IMR-90 (cell line): Measurements from ENCODE around the gene CCDC120. TPM values are rescaled to one million over a fixed set of nuclear protein-coding genes. Genes with fewer than 3 reads are reported as not detected.

Experiments used
- ATAC-seq: fragments of 200-7000 bp; cut with Tn5 transposase; 2 replicates; pipeline ENCODE4 v1.9.1; 2020; ENCODE audit warnings: low read depth, mild to moderate bottlenecking, moderate library complexity
- BruUV-seq: library from RNA; stranded (reverse); fragments of 400-500 nt; replicated peaks from 2 replicates; lab custom pipeline; 2021; lab: Mats Ljungman, UMichigan
- CTCF ChIA-PET: fragments of 300-600 bp; formaldehyde crosslinking; extraction: SDS; loops from one replicate; lab custom pipeline; 2021; ENCODE audit warnings: antibody characterized with exemption; lab: Yijun Ruan, JAX
- POLR2A ChIA-PET: fragments of 300-600 bp; sonication (Branson Sonifier 250); formaldehyde crosslinking; loops from one replicate; lab custom pipeline; 2022; ENCODE audit warnings: antibody characterized with exemption; ENCODE audit not compliant: unreplicated experiment; lab: Charles Lee
- DNase-seq: peaks from one replicate; pipeline ENCODE4 v3.0.0; 2013
- H2AFZ ChIP-seq: replicated peaks from 2 replicates; pipeline ENCODE3; 2013; ENCODE audit warnings: low read length, mild to moderate bottlenecking; ENCODE audit not compliant: poor library complexity
- H2AK5ac ChIP-seq: 2 replicates; pipeline ENCODE4 v1.6.1; 2013; ENCODE audit warnings: low read depth, low read length, inconsistent platforms
- H2AK9ac ChIP-seq: replicated peaks from 2 replicates; pipeline ENCODE3; 2013; ENCODE audit warnings: mild to moderate bottlenecking, low read depth, low read length, moderate library complexity; ENCODE audit not compliant: poor library complexity
- H2BK120ac ChIP-seq: 2 replicates; pipeline ENCODE4 v1.6.1; 2013; ENCODE audit warnings: low read depth, low read length, inconsistent platforms
- H2BK15ac ChIP-seq: 3 replicates; pipeline ENCODE4 v1.6.1; 2013; ENCODE audit warnings: low read depth, low read length, inconsistent platforms
- H2BK20ac ChIP-seq: 2 replicates; pipeline ENCODE4 v1.6.1; 2013; ENCODE audit warnings: low read depth, mild to moderate bottlenecking, inconsistent platforms, low read length, moderate library complexity
- H2BK5ac ChIP-seq: 2 replicates; pipeline ENCODE4 v1.6.1; 2013; ENCODE audit warnings: mild to moderate bottlenecking, low read depth, low read length, inconsistent platforms; ENCODE audit not compliant: poor library complexity, severe bottlenecking
- H3K14ac ChIP-seq: replicated peaks from 2 replicates; pipeline ENCODE4 v1.6.1; 2013; ENCODE audit warnings: low read depth, low read length, inconsistent platforms
- H3K18ac ChIP-seq: 2 replicates; pipeline ENCODE4 v1.6.1; 2013; ENCODE audit warnings: low read depth, low read length, control low read depth
- H3K23ac ChIP-seq: 2 replicates; pipeline ENCODE4 v1.6.1; 2013; ENCODE audit warnings: low read depth, low read length, inconsistent platforms
- H3K27ac ChIP-seq: 2 replicates; pipeline ENCODE4 v1.5.1; 2013; ENCODE audit warnings: mild to moderate bottlenecking, control low read depth, low read length; ENCODE audit not compliant: insufficient read depth
- H3K27me3 ChIP-seq: 2 replicates; pipeline ENCODE4 v1.6.1; 2013; ENCODE audit warnings: low read length; ENCODE audit not compliant: control insufficient read depth, insufficient read depth
- H3K36me3 ChIP-seq: 2 replicates; pipeline ENCODE4 v1.6.1; 2013; ENCODE audit warnings: low read length, mixed read lengths; ENCODE audit not compliant: control insufficient read depth, insufficient read depth
- H3K4ac ChIP-seq: 2 replicates; pipeline ENCODE4 v1.6.1; 2013; ENCODE audit warnings: low read depth, low read length, inconsistent platforms
- H3K4me1 ChIP-seq: 2 replicates; pipeline ENCODE4 v1.6.1; 2013; ENCODE audit warnings: low read length, mixed read lengths; ENCODE audit not compliant: control insufficient read depth, insufficient read depth
- H3K4me2 ChIP-seq: 2 replicates; pipeline ENCODE4 v1.6.1; 2013; ENCODE audit warnings: low read depth, mild to moderate bottlenecking, control low read depth, low read length, moderate library complexity
- H3K4me3 ChIP-seq: 2 replicates; pipeline ENCODE4 v1.5.1; 2013; ENCODE audit warnings: low read depth, mild to moderate bottlenecking, control low read depth, low read length, moderate library complexity; ENCODE audit not compliant: insufficient read depth
- H3K56ac ChIP-seq: 2 replicates; pipeline ENCODE4 v1.6.1; 2013; ENCODE audit warnings: low read length, inconsistent platforms; ENCODE audit not compliant: insufficient read depth; ENCODE audit errors: extremely low read depth
- H3K79me1 ChIP-seq, 2 experiments: 2 replicates each; pipeline ENCODE4 v1.6.1; 2013; ENCODE audit warnings: low read length in 2 of 2, inconsistent platforms in 1 of 2, low read depth in 1 of 2
- H3K9ac ChIP-seq: 2 replicates; pipeline ENCODE4 v1.6.1; 2013; ENCODE audit warnings: low read depth, low read length, control low read depth
- H3K9me1 ChIP-seq: 2 replicates; pipeline ENCODE4 v1.6.1; 2013; ENCODE audit warnings: low read length, inconsistent platforms; ENCODE audit not compliant: insufficient read depth
- H3K9me3 ChIP-seq: 2 replicates; pipeline ENCODE4 v1.6.1; 2013; ENCODE audit warnings: low read length; ENCODE audit not compliant: control insufficient read depth, insufficient read depth
- H4K20me1 ChIP-seq: 2 replicates; pipeline ENCODE4 v1.6.1; 2013; ENCODE audit warnings: low read length, inconsistent platforms; ENCODE audit not compliant: insufficient read depth
- H4K5ac ChIP-seq: 2 replicates; pipeline ENCODE4 v1.6.1; 2013; ENCODE audit warnings: mild to moderate bottlenecking, low read depth, low read length, control low read depth
- H4K8ac ChIP-seq, 2 experiments: 2 replicates each; pipeline ENCODE4 v1.6.1; 2013; ENCODE audit warnings: low read depth in 2 of 2, low read length in 2 of 2, control low read depth in 1 of 2, inconsistent platforms in 1 of 2
- H4K91ac ChIP-seq: 2 replicates; pipeline ENCODE4 v1.6.1; 2013; ENCODE audit warnings: low read depth, low read length, inconsistent platforms; ENCODE audit not compliant: insufficient read depth
- BHLHE40 ChIP-seq: fragments of 150-350 bp; IDR thresholded peaks from 2 replicates; pipeline ENCODE4 v1.6.1; 2016; ENCODE audit warnings: mild to moderate bottlenecking, low read depth, low read length
- CEBPB ChIP-seq: IDR thresholded peaks from 2 replicates; pipeline ENCODE4 v1.6.1; 2012; ENCODE audit warnings: low read depth, low read length, improper control_type of control experiment
- CHD1 ChIP-seq: IDR thresholded peaks from 2 replicates; pipeline ENCODE4 v1.6.1; 2012; ENCODE audit warnings: low read depth, low read length, improper control_type of control experiment
- CTCF ChIP-seq: conservative IDR thresholded peaks from 2 replicates; pipeline ENCODE4 v1.5.1; 2012; ENCODE audit warnings: mild to moderate bottlenecking, low read depth, low read length, improper control_type of control experiment
- FOS ChIP-seq: fragments of 150-350 bp; IDR thresholded peaks from 2 replicates; pipeline ENCODE4 v1.6.1; 2016; ENCODE audit warnings: low read depth, low read length
- MAFK ChIP-seq: IDR thresholded peaks from 2 replicates; pipeline ENCODE4 v1.6.1; 2012; ENCODE audit warnings: low read depth, low read length, improper control_type of control experiment
- MAZ ChIP-seq: IDR thresholded peaks from 2 replicates; pipeline ENCODE4 v1.6.1; 2012; ENCODE audit warnings: low read depth, mild to moderate bottlenecking, low read length, improper control_type of control experiment, moderate library complexity, borderline replicate concordance
- MXI1 ChIP-seq: IDR thresholded peaks from 2 replicates; pipeline ENCODE4 v1.6.1; 2012; ENCODE audit warnings: low read depth, mild to moderate bottlenecking, low read length, moderate library complexity, borderline replicate concordance
- NFE2L2 ChIP-seq: fragments of 150-350 bp; IDR thresholded peaks from 2 replicates; pipeline ENCODE4 v1.6.1; 2016; ENCODE audit warnings: low read depth, mild to moderate bottlenecking, low read length
- POLR2A ChIP-seq: IDR thresholded peaks from 2 replicates; pipeline ENCODE4 v1.6.1; 2012; ENCODE audit warnings: mild to moderate bottlenecking, low read depth, low read length
- RAD21 ChIP-seq: IDR thresholded peaks from 2 replicates; pipeline ENCODE4 v1.6.1; 2012; ENCODE audit warnings: low read length, improper control_type of control experiment
- RCOR1 ChIP-seq: IDR thresholded peaks from 2 replicates; pipeline ENCODE4 v1.6.1; 2012; ENCODE audit warnings: mild to moderate bottlenecking, low read length, improper control_type of control experiment; ENCODE audit not compliant: insufficient replicate concordance
- RFX5 ChIP-seq: IDR thresholded peaks from 2 replicates; pipeline ENCODE4 v1.8.0; 2012; ENCODE audit warnings: low read depth, mild to moderate bottlenecking, low read length, moderate library complexity
- WGBS, 2 experiments: methylation state at CpG; one replicate each; pipeline versions ENCODE4 v1.1.5 to v1.1.7; 2013; ENCODE audit warnings: missing lambda C conversion rate in 2 of 2; ENCODE audit not compliant: insufficient read length in 1 of 2; ENCODE audit errors: extremely low coverage in 2 of 2; 5-methylcytosine and 5-hydroxymethylcytosine counted together
- dilution Hi-C: fragments of 300-500 bp; cut with HindIII; formaldehyde crosslinking; loops from one replicate; pipeline ENCODE4 v1.14.3; 2018; ENCODE audit warnings: low sequenced_read_pairs; ENCODE audit not compliant: unreplicated experiment
- in situ Hi-C: fragments of 300-500 bp; cut with MboI; formaldehyde crosslinking; loops from 3 replicates; pipeline ENCODE4 v1.14.3; 2019; ENCODE audit warnings: low sequenced_read_pairs, inconsistent platforms, mixed read lengths
- intact Hi-C: fragments of 100-400 bp; cut with micrococcal nuclease; formaldehyde crosslinking; loops from 2 replicates; pipeline ENCODE4 v1.10.0; 2022
- polyA plus RNA-seq, 3 experiments: library from polyadenylated mRNA; depleted of rRNA; stranded (reverse); fragments of >200 nt; gene quantifications; 2 replicates each; pipeline ENCODE4 v1.2.3, GENCODE V29; 2012; ENCODE audit warnings: low replicate concordance in 1 of 3
- total RNA-seq: library from RNA; depleted of rRNA; stranded (reverse); fragments of >200 nt; gene quantifications from 2 replicates; pipeline ENCODE4 v1.2.3, GENCODE V29; 2012
- TF ChIP-seq, protein P1 (sequence below): fragments of 150-350 bp; IDR thresholded peaks from 2 replicates; pipeline ENCODE4 v1.6.1; 2016; ENCODE audit warnings: low read depth, mild to moderate bottlenecking, low read length, moderate library complexity, borderline replicate concordance
- TF ChIP-seq, protein P2 (sequence below): fragments of 150-350 bp; IDR thresholded peaks from 2 replicates; pipeline ENCODE4 v1.6.1; 2017; ENCODE audit warnings: mild to moderate bottlenecking, antibody characterized with exemption, low read length, low read depth

Gene CCDC120
- total and polyA plus RNA-seq, 2 of the 4 experiments (the other 2 are of a cell fraction) = 0.18 to 2.0 TPM

GRCh38 chrX:49116076-49116475, 57.3 kb downstream of the CCDC120 start:
- no peak overlapping the region for H3K4me2 ChIP-seq
- H2BK120ac ChIP-seq = no peak overlapping the region
- H2BK15ac ChIP-seq = no peak overlapping the region
- no peak overlapping the region for H3K23ac ChIP-seq
- no peak overlapping the region for H2AK9ac ChIP-seq
- intact Hi-C loops (no loop called here), dilution Hi-C loops (no loop called here), in situ Hi-C loops (no loop called here)
- H3K9me1 ChIP-seq = no peaks in the 10 kb centered on the region
- H4K20me1 ChIP-seq = no peaks in the 10 kb centered on the region
- no peak overlapping the region for H3K4ac ChIP-seq
- WGBS, 2 experiments = no CpG with 5 or more reads among the region's 8 CpGs
- H3K9me3 ChIP-seq = no peaks in the 10 kb centered on the region
- no peak overlapping the region for H4K91ac ChIP-seq
- no peak overlapping the region for H3K4me3 ChIP-seq
- no peaks in the 10 kb centered on the region for H3K27me3 ChIP-seq
- no peak overlapping the region for H3K9ac ChIP-seq
- no peak overlapping the region for H2BK20ac ChIP-seq
- peaks cover 20% of the 10 kb centered on the region for H3K36me3 ChIP-seq
- H2BK5ac ChIP-seq = no peak overlapping the region
- ChIA-PET CTCF (no interaction called here), POLR2A (no interaction called here)
- TF ChIP-seq POLR2A = no peak
- TF ChIP-seq MAZ = no peak
- TF ChIP-seq RAD21 = no peak
- TF ChIP-seq CTCF = no peak
- TF ChIP-seq RCOR1 = no peak
- TF ChIP-seq NFE2L2 = no peak
- no peak for TF ChIP-seq MXI1
- no peak for TF ChIP-seq CHD1
- TF ChIP-seq MAFK = no peak
- TF ChIP-seq, protein P1, sequence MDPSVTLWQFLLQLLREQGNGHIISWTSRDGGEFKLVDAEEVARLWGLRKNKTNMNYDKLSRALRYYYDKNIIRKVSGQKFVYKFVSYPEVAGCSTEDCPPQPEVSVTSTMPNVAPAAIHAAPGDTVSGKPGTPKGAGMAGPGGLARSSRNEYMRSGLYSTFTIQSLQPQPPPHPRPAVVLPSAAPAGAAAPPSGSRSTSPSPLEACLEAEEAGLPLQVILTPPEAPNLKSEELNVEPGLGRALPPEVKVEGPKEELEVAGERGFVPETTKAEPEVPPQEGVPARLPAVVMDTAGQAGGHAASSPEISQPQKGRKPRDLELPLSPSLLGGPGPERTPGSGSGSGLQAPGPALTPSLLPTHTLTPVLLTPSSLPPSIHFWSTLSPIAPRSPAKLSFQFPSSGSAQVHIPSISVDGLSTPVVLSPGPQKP = no peak
- no peak for TF ChIP-seq FOS
- no peak for TF ChIP-seq CEBPB
- no peak for TF ChIP-seq BHLHE40
- TF ChIP-seq RFX5 = no peak
- TF ChIP-seq, protein P2, sequence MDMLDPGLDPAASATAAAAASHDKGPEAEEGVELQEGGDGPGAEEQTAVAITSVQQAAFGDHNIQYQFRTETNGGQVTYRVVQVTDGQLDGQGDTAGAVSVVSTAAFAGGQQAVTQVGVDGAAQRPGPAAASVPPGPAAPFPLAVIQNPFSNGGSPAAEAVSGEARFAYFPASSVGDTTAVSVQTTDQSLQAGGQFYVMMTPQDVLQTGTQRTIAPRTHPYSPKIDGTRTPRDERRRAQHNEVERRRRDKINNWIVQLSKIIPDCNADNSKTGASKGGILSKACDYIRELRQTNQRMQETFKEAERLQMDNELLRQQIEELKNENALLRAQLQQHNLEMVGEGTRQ = no peak
- DNase-seq (no peak), ATAC-seq (no peak)
- H3K18ac ChIP-seq = no peak overlapping the region
- no peak overlapping the region for H4K5ac ChIP-seq
- no peak overlapping the region for H3K14ac ChIP-seq
- no peak overlapping the region for H2AK5ac ChIP-seq
- no peak overlapping the region for H3K56ac ChIP-seq
- H3K27ac ChIP-seq = no peak overlapping the region
- BruUV-seq = no TSS peak
- no peaks in the 10 kb centered on the region for H3K4me1 ChIP-seq
- no peak overlapping the region for H2AFZ ChIP-seq
- no peak overlapping the region for H4K8ac ChIP-seq
- H3K79me1 ChIP-seq = 0 out of 4 replicates have a peak, but pooled peaks cover 0 to 3% of the 10 kb centered on the region in 2 experiments
